Stimulated activated naive B cell treated with anti-CD40 and anti-IgM and Interleukin-4, amounts not matched to agents 10 μg/mL and 1 μg/mL and 100 μg/mL, for 72 hours (primary cell): ENCODE measurements around the gene MBP.
"Not testable (repeated sequence)": the region's sequence is repeated elsewhere in the genome, so short reads cannot be mapped to it uniquely, and the experiment has no call there.

Experiments
- ATAC-seq, 2 donors: fragments of 150-1000 bp; cut with Tn5 transposase; replicated peaks; 2 replicates each; pipeline ENCODE4 v1.10.0; 2021; ENCODE audit warnings: moderate library complexity in 1 of 2
- DNase-seq: peaks from one replicate; pipeline ENCODE4 v3.0.0; 2021
- H3K27ac Mint-ChIP-seq: one replicate; pipeline ENCODE4 v1.8.0; 2022; ENCODE audit warnings: mild to moderate bottlenecking, mixed read lengths
- H3K27me3 Mint-ChIP-seq, 2 donors: one replicate each; pipeline ENCODE4 v1.8.0; 2022; ENCODE audit warnings: mixed read lengths in 2 of 2
- H3K36me3 Mint-ChIP-seq, 2 donors: one replicate each; pipeline ENCODE4 v1.8.0; 2022; ENCODE audit warnings: mixed read lengths in 2 of 2, mild to moderate bottlenecking in 1 of 2
- H3K4me1 Mint-ChIP-seq, 2 donors: one replicate each; pipeline ENCODE4 v1.8.0; 2022; ENCODE audit warnings: mixed read lengths in 2 of 2, mild to moderate bottlenecking in 1 of 2
- H3K4me3 Mint-ChIP-seq, 2 donors: one replicate each; pipeline ENCODE4 v1.8.0; 2022; ENCODE audit warnings: mild to moderate bottlenecking in 2 of 2, mixed read lengths in 2 of 2, moderate library complexity in 1 of 2
- H3K9me3 Mint-ChIP-seq, 2 donors: one replicate each; pipeline ENCODE4 v1.8.0; 2022; ENCODE audit warnings: mixed read lengths in 2 of 2, mild to moderate bottlenecking in 1 of 2

Gene MBP

DNA sequence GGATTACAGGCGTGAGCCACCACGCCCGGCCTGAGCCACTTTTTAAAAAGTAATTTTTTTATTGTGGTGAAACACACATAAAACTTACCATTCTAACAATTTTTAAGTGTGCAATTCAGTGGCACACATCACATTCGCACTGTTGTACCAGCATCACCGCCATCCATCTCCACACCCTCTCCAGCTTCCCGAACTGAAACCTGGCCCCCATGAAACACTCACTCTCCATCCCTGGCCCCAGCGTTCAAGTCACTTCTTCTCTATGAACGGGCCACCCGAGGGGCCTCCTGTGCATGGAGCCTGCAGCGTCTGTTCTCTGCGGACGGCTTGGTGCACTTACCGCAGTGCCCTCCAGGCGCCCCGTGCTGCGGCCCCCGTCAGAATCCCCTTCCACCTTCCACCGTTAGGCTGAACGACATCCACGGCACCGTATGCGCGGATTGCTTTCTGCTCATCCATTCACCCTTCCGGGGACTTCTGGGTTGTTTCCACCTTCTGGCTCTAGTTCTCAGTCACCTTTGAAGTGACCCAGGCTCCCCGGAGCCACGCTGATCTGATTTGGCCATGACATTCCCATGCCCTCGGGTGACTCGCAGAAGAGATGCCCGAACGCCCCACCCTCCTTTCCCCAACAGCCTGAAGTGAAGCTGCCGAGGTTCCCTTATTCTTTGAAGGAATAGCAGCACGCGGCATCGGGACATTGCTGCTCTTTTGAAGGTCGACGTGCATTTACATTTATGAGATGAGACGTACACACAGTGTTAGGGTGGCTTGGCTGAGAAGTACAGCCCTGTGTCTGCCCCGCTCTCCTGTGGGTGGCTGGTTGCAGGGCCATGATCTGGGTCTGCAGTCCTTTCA lies 134.4 kb downstream of the MBP start:
- peak overlapping the region; percentile 4 for H3K27ac Mint-ChIP-seq
- H3K4me1 Mint-ChIP-seq, result peaks cover 5 to 35% of the 10 kb centered on the region in 2 donors
- no peak overlapping the region for H3K4me3 Mint-ChIP-seq
- DNase-seq, result no peak
- H3K9me3 Mint-ChIP-seq, result no peaks in the 10 kb centered on the region
- no peak for ATAC-seq
- peaks cover 4 to 10% of the 10 kb centered on the region in 2 donors for H3K36me3 Mint-ChIP-seq
- H3K27me3 Mint-ChIP-seq, result no peaks in the 10 kb centered on the region

DNA sequence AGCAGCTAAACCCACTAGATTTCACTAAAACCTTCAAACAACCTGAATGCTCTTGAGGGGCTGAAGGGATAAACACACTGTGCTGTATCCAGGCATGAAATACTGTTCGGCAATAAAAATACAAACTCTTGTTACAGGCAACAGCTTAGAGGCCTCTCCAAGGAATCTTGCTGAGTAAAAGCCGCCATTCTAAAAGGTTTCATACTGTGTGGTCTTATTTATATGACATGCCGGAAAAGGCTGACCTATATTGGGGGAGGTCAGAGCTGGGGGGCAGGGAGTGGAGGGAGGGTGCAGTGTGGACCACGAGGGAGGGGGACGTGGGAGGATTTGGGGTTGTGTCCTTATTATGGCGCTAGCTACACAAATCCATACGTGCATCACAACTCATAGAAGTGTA lies 136.2 kb downstream of the MBP start:
- Mint-ChIP-seq H3K36me3 (peaks cover 3 to 4% of the 10 kb centered on the region in 2 donors), H3K27me3 (no peaks in the 10 kb centered on the region), H3K4me3 (no peak overlapping the region), H3K4me1 (peaks cover 8 to 37% of the 10 kb centered on the region in 2 donors), H3K27ac (no peak overlapping the region), H3K9me3 (no peaks in the 10 kb centered on the region)
- DNase-seq (no peak), ATAC-seq (no peak)

DNA sequence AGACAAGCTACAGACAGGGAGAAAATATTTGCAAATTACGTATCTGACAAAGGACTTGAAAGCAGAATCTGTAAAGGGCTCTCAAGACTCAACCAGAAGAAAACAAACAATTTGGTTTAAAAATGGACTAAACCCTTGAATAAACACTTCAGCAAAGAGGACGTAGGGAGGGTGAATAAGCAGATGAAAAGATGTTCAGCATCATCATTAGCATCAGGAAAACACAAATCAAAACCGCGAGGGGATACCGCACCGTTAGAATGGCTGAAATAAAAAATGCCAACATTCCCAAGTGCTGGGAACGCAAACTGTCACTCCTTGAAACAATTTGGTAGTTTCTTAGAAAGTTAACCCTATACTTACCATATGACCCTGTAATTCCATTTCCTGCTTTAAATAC lies 136.7 kb downstream of the MBP start:
- no peak overlapping the region for H3K4me3 Mint-ChIP-seq
- peaks cover 11 to 43% of the 10 kb centered on the region in 2 donors for H3K4me1 Mint-ChIP-seq
- no peaks in the 10 kb centered on the region for H3K27me3 Mint-ChIP-seq
- H3K36me3 Mint-ChIP-seq, result peaks cover 3 to 5% of the 10 kb centered on the region in 2 donors
- peak overlapping the region; percentile 1 for H3K27ac Mint-ChIP-seq
- DNase-seq (no peak), ATAC-seq (no peak)
- H3K9me3 Mint-ChIP-seq, result no peaks in the 10 kb centered on the region

DNA sequence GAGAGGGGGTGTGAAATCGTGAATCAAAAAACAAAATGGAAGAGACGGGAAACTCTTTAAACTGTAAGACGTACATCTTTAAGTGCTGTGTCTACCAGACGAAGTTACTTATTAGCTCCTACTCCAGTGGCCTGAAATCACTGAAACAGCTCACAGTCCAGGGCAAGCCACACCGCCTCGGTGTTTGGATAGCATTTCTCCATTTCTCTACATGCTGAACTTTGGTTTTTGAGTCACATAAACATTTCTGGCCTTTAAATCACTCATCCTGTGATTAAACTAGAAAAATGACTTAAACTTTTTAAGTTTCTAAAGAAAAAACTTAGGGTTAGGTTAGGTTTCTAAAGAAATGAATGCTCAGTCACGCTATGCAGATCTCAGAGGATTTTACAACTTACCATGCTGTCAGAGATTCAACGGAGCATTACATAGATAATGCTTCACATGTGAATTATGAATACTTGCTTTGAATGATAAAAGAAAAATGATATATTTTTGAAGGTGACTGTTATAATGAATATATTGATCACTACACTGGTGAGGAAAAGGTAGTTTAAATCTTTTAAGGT lies 138.4 kb downstream of the MBP start:
- Mint-ChIP-seq H3K27me3 (no peaks in the 10 kb centered on the region), H3K36me3 (peaks cover 3 to 9% of the 10 kb centered on the region in 2 donors), H3K27ac (peak overlapping the region; percentile 85), H3K9me3 (no peaks in the 10 kb centered on the region), H3K4me3 (no peak overlapping the region), H3K4me1 (peaks cover 20 to 46% of the 10 kb centered on the region in 2 donors)
- DNase-seq (no peak), ATAC-seq (peak; percentile 74 to 85)

DNA sequence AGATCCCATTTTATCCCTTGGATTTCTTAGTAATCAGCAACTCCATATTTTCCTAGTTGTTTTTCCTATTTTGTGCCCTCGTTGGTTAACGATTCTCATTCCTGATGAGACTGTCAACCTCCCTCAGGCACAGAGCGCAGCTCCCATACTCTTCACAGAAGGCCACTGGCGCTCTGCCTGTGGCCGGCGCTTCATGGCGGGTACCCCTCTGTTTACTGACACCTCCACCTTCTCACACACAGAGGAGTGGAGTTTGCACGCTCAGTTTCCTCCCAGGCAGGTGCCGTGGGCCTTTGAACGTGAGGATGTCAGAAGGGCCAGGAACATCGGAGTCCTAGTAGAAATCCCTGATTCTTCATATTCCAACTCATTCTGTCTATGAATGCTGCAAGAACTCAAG lies 139.0 kb downstream of the MBP start:
- H3K27ac Mint-ChIP-seq, result peak overlapping the region; percentile 85
- peaks cover 20 to 47% of the 10 kb centered on the region in 2 donors for H3K4me1 Mint-ChIP-seq
- H3K9me3 Mint-ChIP-seq, result no peaks in the 10 kb centered on the region
- no peak for ATAC-seq
- no peaks in the 10 kb centered on the region for H3K27me3 Mint-ChIP-seq
- H3K36me3 Mint-ChIP-seq, result peaks cover 3 to 9% of the 10 kb centered on the region in 2 donors
- DNase-seq, result no peak
- no peak overlapping the region for H3K4me3 Mint-ChIP-seq

DNA sequence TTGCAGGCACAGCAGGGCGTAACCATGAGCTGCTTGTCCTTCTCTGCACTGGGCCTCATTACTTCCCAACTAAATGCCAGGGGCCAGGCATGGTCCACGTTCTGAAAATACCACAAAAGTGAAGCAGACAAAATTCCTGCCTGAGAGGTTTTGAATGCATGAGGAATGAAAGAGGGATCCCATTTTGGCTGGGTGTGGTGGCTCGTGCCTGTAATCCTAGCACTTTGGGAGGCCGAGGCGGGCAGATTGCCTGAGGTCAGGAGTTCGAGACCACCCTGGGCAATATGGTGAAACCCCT lies 139.5 kb downstream of the MBP start:
- H3K4me1 Mint-ChIP-seq, result peaks cover 23 to 50% of the 10 kb centered on the region in 2 donors
- ATAC-seq, result no peak
- H3K27ac Mint-ChIP-seq, result peak overlapping the region; percentile 83
- no peaks in the 10 kb centered on the region for H3K9me3 Mint-ChIP-seq
- DNase-seq, result no peak
- H3K4me3 Mint-ChIP-seq, result no peak overlapping the region
- H3K27me3 Mint-ChIP-seq, result no peaks in the 10 kb centered on the region
- H3K36me3 Mint-ChIP-seq, result peaks cover 3 to 12% of the 10 kb centered on the region in 2 donors

DNA sequence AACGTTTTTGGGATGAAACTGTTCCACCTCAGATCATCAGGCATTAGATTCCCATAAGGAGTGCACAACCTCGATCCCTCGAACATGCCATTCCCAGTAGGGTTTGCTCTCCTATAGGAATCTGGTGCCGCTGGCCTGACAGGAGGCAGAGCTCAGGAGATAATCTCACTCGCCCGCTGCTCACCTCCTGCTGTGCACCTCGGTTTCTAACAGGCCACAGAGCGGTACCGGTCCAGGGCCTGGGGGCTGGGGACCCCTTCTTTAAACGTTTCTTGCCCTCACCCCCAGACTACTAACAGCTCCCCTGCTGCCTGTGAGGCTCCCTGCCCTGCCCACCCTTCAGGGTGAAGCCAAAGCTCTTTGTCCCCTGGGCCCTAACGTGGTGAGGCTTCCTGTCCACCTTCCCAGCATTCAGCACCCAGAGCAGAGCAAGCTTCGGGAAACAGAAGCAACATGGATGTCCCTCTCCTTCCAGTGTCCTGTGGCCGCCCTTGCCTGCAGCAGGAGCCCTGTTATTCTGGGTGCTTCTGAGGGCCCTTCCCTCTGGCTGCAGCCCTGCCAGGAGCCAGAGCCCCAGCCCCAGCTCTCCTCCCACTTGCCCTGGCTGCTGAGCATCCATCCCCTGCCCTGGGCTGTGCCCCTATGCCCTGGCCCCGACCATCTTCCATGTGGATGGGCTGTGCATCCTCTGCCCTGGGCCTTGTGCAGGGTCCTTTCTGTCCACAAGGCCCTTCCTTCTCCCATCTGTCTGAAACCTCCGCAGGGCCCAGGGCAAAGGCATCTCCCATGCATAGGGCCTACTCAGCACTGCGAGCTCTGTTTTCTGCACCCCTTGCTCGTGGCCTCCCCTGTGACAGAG lies 140.1 kb downstream of the MBP start:
- H3K4me3 Mint-ChIP-seq, result no peak overlapping the region
- peaks cover 3 to 13% of the 10 kb centered on the region in 2 donors for H3K36me3 Mint-ChIP-seq
- no peak for ATAC-seq
- H3K27ac Mint-ChIP-seq, result peak overlapping the region; percentile 83
- no peaks in the 10 kb centered on the region for H3K9me3 Mint-ChIP-seq
- H3K27me3 Mint-ChIP-seq, result no peaks in the 10 kb centered on the region
- no peak for DNase-seq
- peaks cover 23 to 50% of the 10 kb centered on the region in 2 donors for H3K4me1 Mint-ChIP-seq

DNA sequence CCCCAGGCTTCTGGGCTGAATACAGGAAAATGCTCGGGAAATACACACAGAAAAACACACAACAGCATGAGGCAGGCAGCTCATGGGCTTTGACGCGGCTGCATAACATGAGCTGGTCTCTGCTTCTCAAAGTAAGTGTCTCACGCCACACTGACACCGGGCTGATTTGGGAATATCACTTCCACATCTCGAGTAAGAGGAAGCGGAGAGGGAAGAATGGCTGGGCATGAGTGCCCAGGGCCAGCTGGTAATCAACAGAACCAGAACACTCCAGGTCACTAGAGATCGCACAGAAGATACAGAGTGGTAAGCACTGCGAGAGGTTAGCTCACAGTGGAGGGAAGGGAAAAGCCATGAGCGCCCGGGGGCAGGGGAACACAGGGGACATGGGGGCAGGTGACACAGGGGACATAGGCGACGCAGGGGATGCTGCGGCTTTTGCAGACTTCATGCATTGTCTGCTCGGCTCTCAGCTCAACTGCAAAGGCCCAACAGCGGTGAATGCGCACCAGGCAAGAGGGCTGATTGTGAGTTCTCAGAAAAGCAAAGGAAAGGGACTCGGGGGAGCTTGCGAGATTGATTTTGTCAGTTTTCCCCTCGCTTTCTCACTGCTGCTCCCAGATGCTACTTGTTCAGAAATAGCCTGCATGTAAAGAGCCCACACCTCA lies 141.4 kb downstream of the MBP start:
- DNase-seq (no peak), ATAC-seq (peak in 1 of 2 donors; percentile 2)
- Mint-ChIP-seq H3K9me3 (no peaks in the 10 kb centered on the region), H3K36me3 (peaks cover 3 to 13% of the 10 kb centered on the region in 2 donors), H3K4me3 (peak overlapping the region in 1 of 2 donors; percentile 22), H3K27me3 (no peaks in the 10 kb centered on the region), H3K4me1 (peaks cover 23 to 43% of the 10 kb centered on the region in 2 donors), H3K27ac (peak overlapping the region; percentile 70)

DNA sequence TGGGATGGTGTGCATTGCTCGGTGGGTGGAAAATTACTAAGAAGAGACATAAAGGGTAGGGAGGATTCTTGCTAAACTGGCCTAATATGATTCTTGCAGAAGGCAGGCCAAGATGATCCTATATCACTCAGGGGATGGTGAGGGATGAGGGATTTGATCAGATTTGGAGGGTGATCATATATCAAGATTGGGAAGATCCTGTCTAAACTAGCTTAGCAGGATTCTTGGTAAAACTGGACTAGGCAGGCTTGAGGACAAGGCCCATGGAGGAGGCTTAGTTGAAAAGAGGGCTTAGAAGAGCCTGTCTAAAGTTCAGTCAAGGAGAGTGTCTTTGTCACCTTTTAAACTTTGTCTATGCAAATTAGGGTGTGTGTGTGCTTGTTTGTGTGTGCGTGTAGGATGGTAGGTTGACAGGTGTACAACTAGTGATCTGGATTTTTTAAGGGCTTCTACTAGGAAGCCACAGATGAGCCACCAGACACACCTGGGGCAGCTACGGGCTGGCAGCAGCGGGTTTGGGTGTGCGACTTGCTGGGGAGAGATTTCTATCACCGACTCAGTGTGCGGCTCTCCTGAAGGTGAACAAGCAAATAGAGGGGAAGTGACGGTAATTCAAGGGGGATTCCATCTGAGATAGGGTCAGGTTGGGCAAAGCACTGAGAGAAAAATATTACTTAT lies 142.1 kb downstream of the MBP start:
- peak; percentile 56 to 62 for ATAC-seq
- H3K9me3 Mint-ChIP-seq, DNase-seq, H3K27me3 Mint-ChIP-seq: not testable (repeated sequence)
- H3K36me3 Mint-ChIP-seq, result peaks cover 3 to 11% of the 10 kb centered on the region in 2 donors
- peak overlapping the region; percentile 70 for H3K27ac Mint-ChIP-seq
- H3K4me1 Mint-ChIP-seq, result peaks cover 23 to 43% of the 10 kb centered on the region in 2 donors
- H3K4me3 Mint-ChIP-seq, result peak overlapping the region in 1 of 2 donors; percentile 22

DNA sequence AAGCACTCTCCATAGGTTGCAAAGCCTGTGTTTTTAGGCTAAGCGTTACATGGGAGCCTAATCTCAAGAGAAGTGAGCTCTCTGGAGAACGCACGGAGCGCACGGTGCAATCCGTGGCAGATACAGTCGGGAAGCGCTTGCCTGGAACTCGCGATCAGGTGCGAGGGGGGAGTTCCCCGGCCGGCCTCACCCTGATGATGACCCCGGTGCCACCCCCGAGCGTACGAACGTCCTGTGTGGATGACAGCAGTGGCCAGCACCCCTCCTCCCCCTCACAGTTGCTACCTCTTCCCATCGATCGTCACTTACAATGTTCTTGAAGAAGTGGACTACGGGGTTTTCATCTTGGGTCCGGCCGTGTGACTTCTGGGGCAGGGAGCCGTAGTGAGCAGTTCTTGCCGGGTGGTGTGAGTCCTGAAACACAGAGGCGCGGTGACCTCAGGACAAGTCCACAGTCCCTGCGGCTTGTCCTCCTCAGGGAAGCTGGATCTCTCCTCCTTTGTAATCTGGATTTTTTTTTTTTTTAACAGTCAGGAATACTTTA lies 142.9 kb downstream of the MBP start:
- Mint-ChIP-seq H3K27me3 (no peaks in the 10 kb centered on the region), H3K36me3 (peaks cover 3 to 9% of the 10 kb centered on the region in 2 donors), H3K4me3 (no peak overlapping the region), H3K4me1 (peaks cover 23 to 43% of the 10 kb centered on the region in 2 donors), H3K9me3 (no peaks in the 10 kb centered on the region), H3K27ac (no peak overlapping the region)
- no peak for DNase-seq
- no peak for ATAC-seq

DNA sequence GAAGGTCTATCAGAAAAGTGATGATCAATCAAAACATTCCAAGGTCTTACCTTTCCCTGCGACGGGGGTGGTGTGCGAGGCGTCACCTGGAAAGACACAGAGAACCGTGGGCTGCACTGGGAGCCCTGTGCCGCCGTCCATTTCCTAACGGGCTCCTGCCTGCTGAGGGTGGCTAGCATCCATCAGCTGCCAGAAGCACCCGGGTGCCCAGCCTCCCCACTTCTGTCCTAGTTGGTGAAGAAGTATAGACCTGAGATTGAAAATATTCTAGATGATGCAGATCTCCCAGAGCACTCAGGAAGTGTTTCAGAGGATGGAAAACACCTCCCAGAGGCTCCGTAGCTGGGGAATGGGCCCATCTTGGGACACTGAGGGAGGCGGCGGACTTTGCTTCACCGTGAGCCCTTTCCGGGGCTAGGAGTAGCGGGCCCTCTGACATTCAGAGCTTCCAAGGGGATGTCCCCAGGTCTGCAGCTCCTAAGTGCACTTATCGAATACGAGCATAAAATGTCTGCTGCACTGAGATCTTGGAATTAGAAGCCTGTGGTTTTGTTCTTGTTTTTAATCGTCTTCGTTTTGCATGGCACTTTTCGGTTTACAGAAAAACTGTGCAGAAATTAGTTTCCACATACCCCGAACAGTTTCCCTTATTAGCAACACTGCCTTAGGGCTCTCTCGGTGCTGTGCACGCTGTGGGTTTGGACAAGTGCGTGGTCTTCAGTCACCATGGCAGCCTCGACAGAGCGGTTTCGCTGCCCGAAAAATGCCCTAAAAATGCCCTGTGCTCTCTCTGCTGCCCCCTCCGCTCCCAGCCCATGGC lies 143.5 kb downstream of the MBP start:
- no peaks in the 10 kb centered on the region for H3K27me3 Mint-ChIP-seq
- no peak overlapping the region for H3K27ac Mint-ChIP-seq
- no peak for DNase-seq
- H3K4me3 Mint-ChIP-seq, result no peak overlapping the region
- no peak for ATAC-seq
- H3K4me1 Mint-ChIP-seq, result peaks cover 21 to 36% of the 10 kb centered on the region in 2 donors
- peaks cover 6 to 9% of the 10 kb centered on the region in 2 donors for H3K36me3 Mint-ChIP-seq
- H3K9me3 Mint-ChIP-seq, result no peaks in the 10 kb centered on the region

DNA sequence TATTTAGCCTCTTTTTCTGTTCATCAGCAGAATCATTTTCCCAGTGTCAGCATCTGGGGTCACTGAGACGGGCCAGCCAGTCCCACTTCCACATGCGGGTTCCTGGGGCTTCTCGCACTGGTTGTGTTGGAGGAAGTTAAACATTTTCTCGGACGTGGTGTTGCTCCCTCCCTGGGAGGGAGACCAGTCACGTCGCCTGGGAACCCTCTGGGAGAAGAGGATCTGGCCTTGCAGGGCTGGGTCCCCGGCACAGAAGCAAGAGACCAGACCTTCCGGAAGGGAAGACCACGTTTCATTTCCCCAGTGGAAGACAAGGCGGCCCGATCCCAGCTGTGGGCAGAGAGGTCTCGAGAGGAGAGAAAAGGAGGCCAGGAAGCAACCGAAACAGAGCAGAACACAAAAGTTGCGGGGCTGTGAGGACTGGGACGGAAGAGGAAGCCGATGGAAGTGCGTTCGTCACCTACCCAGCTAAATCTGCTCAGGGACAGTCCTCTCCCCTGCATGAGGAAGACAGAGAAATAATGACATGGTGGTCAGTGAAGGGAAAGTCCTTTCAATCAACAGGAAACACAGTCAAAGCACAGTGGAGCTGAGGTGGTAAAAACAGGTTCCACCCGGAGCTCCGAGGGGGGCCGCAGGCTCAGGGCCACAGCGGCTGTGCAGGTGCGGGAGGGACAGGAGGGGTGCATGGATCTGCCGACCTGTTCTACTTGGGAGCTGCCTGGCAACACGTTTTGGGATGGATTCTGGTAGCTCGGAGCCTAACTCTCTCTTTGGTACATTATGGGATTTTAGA lies 144.4 kb downstream of the MBP start:
- H3K9me3 Mint-ChIP-seq, result no peaks in the 10 kb centered on the region
- peak overlapping the region; percentile 74 for H3K27ac Mint-ChIP-seq
- peaks cover 6 to 9% of the 10 kb centered on the region in 2 donors for H3K36me3 Mint-ChIP-seq
- no peaks in the 10 kb centered on the region for H3K27me3 Mint-ChIP-seq
- no peak for DNase-seq
- H3K4me3 Mint-ChIP-seq, result peak overlapping the region; percentile 12 to 52
- ATAC-seq, result no peak
- H3K4me1 Mint-ChIP-seq, result peaks cover 19 to 34% of the 10 kb centered on the region in 2 donors
